GM12878 (cell line): ENCODE data around the gene PDCD1LG2. TPM values are rescaled to one million over a fixed set of nuclear protein-coding genes. Genes with fewer than 3 reads are reported as not detected.

Source experiments
- ATAC-seq: fragments of 200-7000 bp; cut with Tn5 transposase; 3 replicates; pipeline ENCODE4 v1.9.1; 2020; ENCODE audit warnings: mild to moderate bottlenecking, moderate library complexity
- BruUV-seq: library from RNA; stranded (reverse); fragments of 400-500 nt; replicated peaks from 2 replicates; lab custom pipeline; 2021; lab: Mats Ljungman, UMichigan
- CTCF ChIA-PET: fragments of 300-600 bp; sonication (Branson Sonifier 250); formaldehyde crosslinking; extraction: SDS; loops from one replicate; lab custom pipeline; 2021; ENCODE audit warnings: inconsistent platforms; lab: Yijun Ruan, JAX
- POLR2A ChIA-PET: fragments of 350-600 bp; formaldehyde crosslinking; extraction: SDS; loops from one replicate; lab custom pipeline; 2021; ENCODE audit warnings: inconsistent platforms; lab: Charles Lee
- RAD21 ChIA-PET: fragments of 300-600 bp; sonication (Branson Sonifier 250); formaldehyde crosslinking; loops from one replicate; lab custom pipeline; 2023; ENCODE audit warnings: antibody characterized with exemption; ENCODE audit not compliant: unreplicated experiment; lab: Charles Lee
- SMC1A ChIA-PET: fragments of 300-600 bp; sonication (Branson Sonifier 250); formaldehyde crosslinking; loops from one replicate; lab custom pipeline; 2023; ENCODE audit not compliant: unreplicated experiment, uncharacterized antibody; lab: Charles Lee
- DNase-seq: peaks from one replicate; pipeline ENCODE4 v3.0.0-alpha.2; 2011; ENCODE audit warnings: low read depth, low spot score
- FAIRE-seq: peaks from 3 replicates; lab custom pipeline; 2011; peaks lifted over from hg19 to GRCh38; lab: Jason Lieb, UNC
- H2AFZ ChIP-seq: 2 replicates; pipeline ENCODE4 v1.6.0; 2011; ENCODE audit warnings: low read depth, low read length, control low read depth; ENCODE audit not compliant: control insufficient read depth
- H3K27ac ChIP-seq: 2 replicates; pipeline ENCODE4 v1.5.1; 2011; ENCODE audit warnings: control low read depth; ENCODE audit not compliant: control insufficient read depth, insufficient read depth
- H3K27me3 ChIP-seq, 2 experiments: replicated peaks in 1 of 2; 2 replicates each; pipeline versions ENCODE4 v1.6.0 to v1.6.1; 2011; ENCODE audit warnings: low read length in 1 of 2; ENCODE audit not compliant: control insufficient read depth in 2 of 2, insufficient read depth in 2 of 2
- H3K36me3 ChIP-seq, 2 experiments: 2 replicates each; pipeline ENCODE4 v1.5.1; 2011; ENCODE audit warnings: low read length in 1 of 2; ENCODE audit not compliant: control insufficient read depth in 2 of 2, insufficient read depth in 2 of 2
- H3K4me1 ChIP-seq: 2 replicates; pipeline ENCODE4 v1.6.1; 2011; ENCODE audit warnings: mild to moderate bottlenecking, low read length, moderate library complexity, mixed read lengths; ENCODE audit not compliant: control insufficient read depth, insufficient read depth
- H3K4me2 ChIP-seq: 2 replicates; pipeline ENCODE4 v1.6.0; 2011; ENCODE audit warnings: control low read depth; ENCODE audit not compliant: control insufficient read depth, insufficient read depth
- H3K4me3 ChIP-seq: fragments of 200-600 bp; sonication (generic); 2 replicates; pipeline ENCODE4 v1.5.1; 2016
- H3K79me2 ChIP-seq: 2 replicates; pipeline ENCODE4 v1.6.0; 2011; ENCODE audit warnings: low read length; ENCODE audit not compliant: control insufficient read depth, insufficient read depth
- H3K9ac ChIP-seq: 2 replicates; pipeline ENCODE4 v1.8.0; 2011; ENCODE audit warnings: low read length, control low read depth, mixed read lengths; ENCODE audit not compliant: control insufficient read depth, insufficient read depth
- H3K9me3 ChIP-seq: replicated peaks from 3 replicates; pipeline ENCODE4 v1.5.1; 2011; ENCODE audit warnings: mild to moderate bottlenecking, low read length; ENCODE audit not compliant: control insufficient read depth, insufficient read depth
- H4K20me1 ChIP-seq: 2 replicates; pipeline ENCODE4 v1.6.0; 2011; ENCODE audit not compliant: control insufficient read depth, insufficient read depth
- ATF3 ChIP-seq: IDR thresholded peaks from 2 replicates; pipeline ENCODE4 v1.6.1; 2011; ENCODE audit warnings: low read depth, mild to moderate bottlenecking, low read length, moderate library complexity, borderline replicate concordance; ENCODE audit errors: extremely low read depth
- ATF7 ChIP-seq: fragments of 450-650 bp; IDR thresholded peaks from 2 replicates; pipeline ENCODE4 v1.6.1; 2016; ENCODE audit warnings: low read depth, mild to moderate bottlenecking
- CHD4 ChIP-seq: fragments of 200-600 bp; sonication (generic); IDR thresholded peaks from 2 replicates; pipeline ENCODE4 v1.6.1; 2016; ENCODE audit warnings: mild to moderate bottlenecking
- LARP7 ChIP-seq: fragments of 450-650 bp; IDR thresholded peaks from 2 replicates; pipeline ENCODE4 v1.6.1; 2017; ENCODE audit warnings: mild to moderate bottlenecking
- MLLT1 ChIP-seq: fragments of 450-650 bp; IDR thresholded peaks from 2 replicates; pipeline ENCODE4 v1.6.1; 2016; ENCODE audit warnings: mild to moderate bottlenecking
- POLR2AphosphoS5 ChIP-seq: IDR thresholded peaks from 2 replicates; pipeline ENCODE4 v1.6.1; 2011; ENCODE audit warnings: mild to moderate bottlenecking, low read length, inconsistent platforms
- RAD21 ChIP-seq: IDR thresholded peaks from 2 replicates; pipeline ENCODE4 v1.6.1; 2011; ENCODE audit warnings: mild to moderate bottlenecking, low read depth, low read length, moderate library complexity; ENCODE audit not compliant: insufficient read depth
- RELA ChIP-seq: fragments of 450-650 bp; IDR thresholded peaks from 2 replicates; pipeline ENCODE4 v1.8.0; 2014; ENCODE audit warnings: borderline replicate concordance; ENCODE audit not compliant: partially characterized antibody
- WGBS: methylation state at CpG from one replicate; pipeline ENCODE4 v1.1.6; 2016; ENCODE audit warnings: low lambda C conversion rate; ENCODE audit not compliant: insufficient replicate concordance, insufficient coverage; ENCODE audit errors: missing lambda C conversion rate; 5-methylcytosine and 5-hydroxymethylcytosine counted together
- in situ Hi-C: fragments of 300-500 bp; cut with MboI; formaldehyde crosslinking; loops from 9 replicates; pipeline ENCODE4 v1.14.3; 2018; ENCODE audit warnings: mixed read lengths
- intact Hi-C: fragments of 100-400 bp; cut with micrococcal nuclease; formaldehyde crosslinking; loops from one replicate; pipeline ENCODE4 v1.14.2; 2022; ENCODE audit not compliant: unreplicated experiment
- polyA plus RNA-seq, 11 experiments: library from polyadenylated mRNA; depleted of rRNA in 4 of 11; unstranded in 6 of 11; stranded (reverse) in 5 of 11; fragments of >200 nt; fragmentation: Nextera tagmentation in 4 of 11; fragmentation: Illumina TruSeq in 1 of 11; extraction: Ambion mirVana in 4 of 11; extraction: Trizol in 1 of 11; gene quantifications; 1 replicate in 1 of 11; 2 replicates in 10 of 11; pipeline versions ENCODE4 v1.2.1 to v1.2.3, GENCODE V29; 2011 to 2016; ENCODE audit warnings: inconsistent platforms in 2 of 11, missing spikeins in 2 of 11, low read depth in 1 of 11
- total RNA-seq, 4 experiments: library from RNA; depleted of rRNA in 3 of 4; stranded (reverse); fragments of >200 nt in 3 of 4; fragmentation: Illumina TruSeq in 1 of 4; extraction: Trizol in 1 of 4; gene quantifications; 2 replicates each; pipeline versions ENCODE4 v1.2.1 to v1.2.3, GENCODE V29; 2013 to 2021

Gene PDCD1LG2
- total and polyA plus RNA-seq, 10 of the 15 experiments (the other 5 are each of a cell fraction or from before 2014, with no cell fraction given): 1.5 to 37.3 (median 3.0) TPM

- in situ Hi-C loops (no loop called here), intact Hi-C loops (no loop called here)
- H3K4me2 ChIP-seq: no peak overlapping the region
- no TSS peak for BruUV-seq
- H3K36me3 ChIP-seq: no peaks in the 10 kb centered on the region
- H4K20me1 ChIP-seq: no peaks in the 10 kb centered on the region
- no peaks in the 10 kb centered on the region for H3K27me3 ChIP-seq
- H2AFZ ChIP-seq: no peak overlapping the region
- H3K79me2 ChIP-seq: no peaks in the 10 kb centered on the region; the same call in none of the 2 replicates
- SMC1A ChIA-PET: interaction anchor here (0.9 to 3.9 kb wide), 12 partner anchors 10 to 125 kb away, joined by 3 to 18 read pairs (median 6); partner anchors contain the start of gene PDCD1LG2
- H3K4me3 ChIP-seq: no peak overlapping the region
- FAIRE-seq: no peak
- H3K9me3 ChIP-seq: peaks cover 6% of the 10 kb centered on the region; the same call in 2 of the 3 replicates
- no peak for ATAC-seq
- DNase-seq: no peak
- TF ChIP-seq LARP7 (no peak), CHD4 (no peak)
- TF ChIP-seq, all 136 proteins: peak for 0
- H3K27ac ChIP-seq: peak overlapping the region; percentile 27; the same call in 1 of the 2 replicates
- ChIA-PET RAD21 (interaction anchor here (0.6 to 2.8 kb wide), 14 partner anchors 10 to 141 kb away, joined by 3 to 15 read pairs (median 4); partner anchors contain the start of genes CD274 and PDCD1LG2), POLR2A (interaction anchor here (0.8 to 2.0 kb wide), 9 partner anchors 8 to 129 kb away, joined by 3 to 8 read pairs (median 3); partner anchors contain the start of genes CD274 and PDCD1LG2), CTCF (interaction anchor here (0.6 to 0.9 kb wide), 3 partner anchors 9 to 62 kb away, joined by 3 to 4 read pairs (median 4); no protein-coding TSS in a partner anchor)
- no peak overlapping the region for H3K9ac ChIP-seq
- whole genome bisulfite sequencing: 100% methylated on average over 1 of the region's 1 CpG
- peaks cover 29% of the 10 kb centered on the region for H3K4me1 ChIP-seq
These were observed 69.5 kb downstream of the PDCD1LG2 start for GRCh38 chr9:5579881-5580280.

- Histone ChIP-seq H3K79me2 (no peaks in the 10 kb centered on the region; the same call in none of the 2 replicates), H3K9me3 (peaks cover 6% of the 10 kb centered on the region), H3K4me3 (no peak overlapping the region), H4K20me1 (no peaks in the 10 kb centered on the region), H3K27me3 (no peaks in the 10 kb centered on the region), H3K36me3 (no peaks in the 10 kb centered on the region), H3K9ac (no peak overlapping the region), H3K27ac (peak overlapping the region; percentile 27), H3K4me2 (no peak overlapping the region), H2AFZ (no peak overlapping the region), H3K4me1 (peaks cover 36% of the 10 kb centered on the region)
- intact Hi-C loops (no loop called here), in situ Hi-C loops (no loop called here)
- FAIRE-seq (no peak), DNase-seq (no peak), ATAC-seq (no peak)
- ChIA-PET RAD21 (interaction anchor here (1.0 to 2.3 kb wide), 13 partner anchors 9 to 142 kb away, joined by 3 to 9 read pairs (median 4); partner anchors contain the start of gene PDCD1LG2), POLR2A (interaction anchor here (1.0 to 1.9 kb wide), 10 partner anchors 9 to 130 kb away, joined by 3 to 8 read pairs (median 3); partner anchors contain the start of genes CD274 and PDCD1LG2), SMC1A (interaction anchor here (1.0 to 3.9 kb wide), 12 partner anchors 9 to 130 kb away, joined by 3 to 18 read pairs (median 6); partner anchors contain the start of gene PDCD1LG2), CTCF (interaction anchor here (1.0 kb wide), 1 partner anchor 10 kb away, joined by 3 read pairs; no protein-coding TSS in a partner anchor)
- WGBS: 56% methylated on average over 3 of the region's 3 CpGs
- peak; percentile 51; the same call in 1 of the 2 replicates for TF ChIP-seq MLLT1
- peak; percentile 51 for TF ChIP-seq RELA
- no peak for TF ChIP-seq ATF7
- TF ChIP-seq POLR2AphosphoS5: no peak
- no peak for TF ChIP-seq RAD21
- TF ChIP-seq ATF3: no peak
- no TSS peak for BruUV-seq
These were observed 70.3 kb downstream of the PDCD1LG2 start for GRCh38 chr9:5580650-5581049.
